SU-DHL-6 (cell line): ENCODE measurements around the gene UNC5A.

ENCODE experiments used
- H2AFZ ChIP-seq: fragments of 200-600 bp; sonication (generic); 2 replicates; pipeline ENCODE4 v1.6.1; 2014; ENCODE audit warnings: low read depth, mild to moderate bottlenecking, moderate library complexity, mixed read lengths, antibody characterized with exemption, low read length; ENCODE audit not compliant: severe bottlenecking
- H3F3A ChIP-seq: fragments of 200-600 bp; shearing (Covaris generic); 2 replicates; pipeline ENCODE4 v1.6.0; 2016; ENCODE audit warnings: antibody characterized with exemption, mild to moderate bottlenecking; ENCODE audit not compliant: insufficient read depth
- H3K27ac ChIP-seq: fragments of 200-600 bp; sonication (generic); 2 replicates; pipeline ENCODE4 v1.5.1; 2016; ENCODE audit warnings: low read depth, mild to moderate bottlenecking, low read length, moderate library complexity, mixed read lengths
- H3K27me3 ChIP-seq: fragments of 200-600 bp; sonication (generic), shearing (Covaris generic); 2 replicates; pipeline ENCODE4 v1.6.0; 2014; ENCODE audit warnings: mild to moderate bottlenecking, low read length
- H3K36me3 ChIP-seq: fragments of 200-600 bp; sonication (generic); 2 replicates; pipeline ENCODE4 v1.6.1; 2014; ENCODE audit warnings: mild to moderate bottlenecking, low read length, mixed read lengths
- H3K4me2 ChIP-seq: fragments of 300-600, 200-600 bp; shearing (Covaris generic), sonication (generic); 2 replicates; pipeline ENCODE4 v1.6.0; 2014; ENCODE audit warnings: low read length, low read depth, mild to moderate bottlenecking; ENCODE audit not compliant: poor library complexity, severe bottlenecking
- H3K4me3 ChIP-seq: fragments of 200-600 bp; sonication (generic); 2 replicates; pipeline ENCODE4 v1.5.1; 2014; ENCODE audit warnings: antibody characterized with exemption, low read length, mild to moderate bottlenecking, mixed read lengths; ENCODE audit not compliant: insufficient read depth, poor library complexity, severe bottlenecking
- H3K79me2 ChIP-seq: fragments of 200-600 bp; sonication (generic); 2 replicates; pipeline ENCODE4 v1.6.1; 2014; ENCODE audit warnings: mild to moderate bottlenecking, low read length, moderate library complexity; ENCODE audit not compliant: insufficient read depth
- H3K9ac ChIP-seq: fragments of 200-600 bp; sonication (generic); 2 replicates; pipeline ENCODE4 v1.7.0; 2014; ENCODE audit warnings: mild to moderate bottlenecking, low read length
- H3K9me2 ChIP-seq: fragments of 200-600 bp; sonication (generic); replicated peaks from 2 replicates; pipeline ENCODE4 v1.6.1; 2014; ENCODE audit warnings: low read length; ENCODE audit not compliant: insufficient read depth
- H3K9me3 ChIP-seq: fragments of 200-600 bp; sonication (generic); 2 replicates; pipeline ENCODE4 v1.6.1; 2014; ENCODE audit warnings: low read length, mixed read lengths; ENCODE audit not compliant: insufficient read depth
- H4K20me1 ChIP-seq: fragments of 200-600 bp; sonication (generic); 2 replicates; pipeline ENCODE4 v1.6.1; 2014; ENCODE audit warnings: low read depth, mild to moderate bottlenecking, antibody characterized with exemption, low read length, moderate library complexity, mixed read lengths
- CTCF ChIP-seq: fragments of 200-600 bp; sonication (generic); IDR thresholded peaks from one replicate; pipeline ENCODE4 v1.5.1; 2017; ENCODE audit warnings: antibody characterized with exemption, mild to moderate bottlenecking, low read length, moderate library complexity; ENCODE audit not compliant: insufficient read depth, poor library complexity, severe bottlenecking
- EZH2phosphoT487 ChIP-seq: fragments of 200-600 bp; sonication (generic), shearing (Covaris generic); conservative IDR thresholded peaks from 2 replicates; pipeline ENCODE4 v1.6.1; 2018; ENCODE audit warnings: mild to moderate bottlenecking, antibody characterized with exemption, low read length, moderate library complexity, mixed read lengths

Gene UNC5A

GRCh38 chr5:176908675-176909368 is 98.5 kb downstream of the UNC5A start:
- H3K79me2 ChIP-seq, result no peaks in the 10 kb centered on the region
- no peak overlapping the region for H3K9ac ChIP-seq
- H4K20me1 ChIP-seq, result no peaks in the 10 kb centered on the region
- H3F3A ChIP-seq, result no peaks in the 10 kb centered on the region
- no peak overlapping the region for H3K27ac ChIP-seq
- no peaks in the 10 kb centered on the region for H3K27me3 ChIP-seq
- no peak overlapping the region for H3K4me2 ChIP-seq
- H2AFZ ChIP-seq, result no peak overlapping the region
- H3K9me3 ChIP-seq, result no peaks in the 10 kb centered on the region
- H3K9me2 ChIP-seq, result no peaks in the 10 kb centered on the region
- H3K4me3 ChIP-seq, result no peak overlapping the region
- TF ChIP-seq EZH2phosphoT487 (no peak), CTCF (no peak)
- H3K36me3 ChIP-seq, result peaks cover 44% of the 10 kb centered on the region

GRCh38 chr5:176912115-176912514 is 101.8 kb downstream of the UNC5A start:
- Histone ChIP-seq H3K4me3 (no peak overlapping the region), H3K36me3 (peaks cover 19% of the 10 kb centered on the region), H3K79me2 (peaks cover 4% of the 10 kb centered on the region; the same call in 1 of the 2 replicates), H3K27me3 (no peaks in the 10 kb centered on the region), H3K9me3 (no peaks in the 10 kb centered on the region), H2AFZ (no peak overlapping the region), H4K20me1 (no peaks in the 10 kb centered on the region), H3K27ac (no peak overlapping the region), H3K4me2 (no peak overlapping the region), H3F3A (no peaks in the 10 kb centered on the region), H3K9ac (no peak overlapping the region), H3K9me2 (no peaks in the 10 kb centered on the region)
- TF ChIP-seq CTCF, result no peak
- no peak for TF ChIP-seq EZH2phosphoT487

- Histone ChIP-seq H4K20me1 (no peaks in the 10 kb centered on the region), H3K9ac (no peak overlapping the region), H3K36me3 (0 out of 2 replicates have a peak, but pooled peaks cover 6% of the 10 kb centered on the region), H3K79me2 (peaks cover 4% of the 10 kb centered on the region; the same call in 1 of the 2 replicates), H3K4me2 (no peak overlapping the region), H3F3A (no peaks in the 10 kb centered on the region), H3K9me2 (no peaks in the 10 kb centered on the region), H3K27ac (no peak overlapping the region), H2AFZ (no peak overlapping the region), H3K4me3 (no peak overlapping the region), H3K9me3 (no peaks in the 10 kb centered on the region), H3K27me3 (no peaks in the 10 kb centered on the region)
- TF ChIP-seq EZH2phosphoT487 (no peak), CTCF (no peak)
Observed at GRCh38 chr5:176915906-176916305, 105.5 kb downstream of the UNC5A start.
